OCI-LY1 (cell line): ENCODE data around the gene MCC.

Source experiments
- CTCF ChIP-seq: fragments of 200-600 bp; sonication (generic), shearing (Covaris generic); IDR thresholded peaks from 2 replicates; pipeline ENCODE4 v1.5.1; 2017; ENCODE audit warnings: mild to moderate bottlenecking, antibody characterized with exemption, low read length, moderate library complexity, mixed read lengths
- EZH2 ChIP-seq: fragments of 200-600 bp; sonication (generic), shearing (Covaris generic); IDR thresholded peaks from 2 replicates; pipeline ENCODE4 v1.8.0; 2017; ENCODE audit warnings: borderline replicate concordance, mixed run types, mild to moderate bottlenecking, antibody characterized with exemption, low read length, moderate library complexity, mixed read lengths

GRCh38 chr5:113448252-113448651 is 40.0 kb downstream of the MCC start:
- no peak for TF ChIP-seq CTCF
- no peak for TF ChIP-seq EZH2
